OCI-LY3 (cell line): ENCODE measurements around the gene UBQLN4.

Source experiments
- H2AFZ ChIP-seq: fragments of 200-600, 300-600 bp; shearing (Covaris generic); 2 replicates; pipeline ENCODE4 v1.6.0; 2014; ENCODE audit warnings: antibody characterized with exemption, low read depth, low read length
- H3K27ac ChIP-seq: fragments of 200-600, 300-600 bp; sonication (generic); 2 replicates; pipeline ENCODE4 v1.5.1; 2014; ENCODE audit warnings: mild to moderate bottlenecking, low read length, moderate library complexity, mixed read lengths
- H3K27me3 ChIP-seq: fragments of 200-600, 300-600 bp; sonication (generic); 2 replicates; pipeline ENCODE4 v1.6.1; 2014; ENCODE audit warnings: low read depth, low read length, mixed read lengths
- H3K36me3 ChIP-seq: fragments of 200-600, 300-600 bp; sonication (generic); replicated peaks from 2 replicates; pipeline ENCODE3; 2014; ENCODE audit warnings: low read depth, low read length, mixed read lengths
- H3K4me1 ChIP-seq: fragments of 300-600, 200-600 bp; sonication (generic); 2 replicates; pipeline ENCODE4 v1.6.1; 2014; ENCODE audit warnings: low read length, mixed read lengths
- H3K4me2 ChIP-seq: fragments of 200-600, 300-600 bp; sonication (generic); 2 replicates; pipeline ENCODE4 v1.6.1; 2014; ENCODE audit warnings: low read length, mixed read lengths
- H3K4me3 ChIP-seq: fragments of 300-600, 200-600 bp; sonication (generic); 2 replicates; pipeline ENCODE4 v1.5.1; 2014; ENCODE audit warnings: antibody characterized with exemption, mild to moderate bottlenecking, low read length, moderate library complexity
- H3K79me2 ChIP-seq: fragments of 300-600, 200-600 bp; shearing (Covaris generic); 2 replicates; pipeline ENCODE4 v1.6.1; 2014; ENCODE audit warnings: mild to moderate bottlenecking, low read length, mixed read lengths
- H3K9ac ChIP-seq: fragments of 300-600, 200-600 bp; shearing (Covaris generic); 2 replicates; pipeline ENCODE4 v1.6.0; 2014; ENCODE audit warnings: mild to moderate bottlenecking, low read length, moderate library complexity
- H3K9me3 ChIP-seq: fragments of 200-600, 300-600 bp; shearing (Covaris generic); 2 replicates; pipeline ENCODE4 v1.6.1; 2014; ENCODE audit warnings: low read length, mixed read lengths; ENCODE audit not compliant: insufficient read depth
- H4K20me1 ChIP-seq: fragments of 200-600, 300-600 bp; sonication (generic); 2 replicates; pipeline ENCODE4 v1.6.1; 2016; ENCODE audit warnings: low read length, mixed read lengths; ENCODE audit not compliant: insufficient read depth
- CTCF ChIP-seq: fragments of 200-600, 300-600 bp; sonication (generic); IDR thresholded peaks from 2 replicates; pipeline ENCODE4 v1.5.1; 2014; ENCODE audit warnings: antibody characterized with exemption, low read length, low read depth
- EZH2phosphoT487 ChIP-seq: fragments of 200-600 bp; shearing (Covaris generic); IDR thresholded peaks from 2 replicates; pipeline ENCODE4 v1.6.1; 2018; ENCODE audit warnings: antibody characterized with exemption, mixed run types, low read depth

UBQLN4 gene

GRCh38 chr1:156056326-156056849 lies 2.8 kb upstream of the UBQLN4 start:
- no peak overlapping the region for H3K27ac ChIP-seq
- H3K4me2 ChIP-seq: no peak overlapping the region
- H3K36me3 ChIP-seq: no peaks in the 10 kb centered on the region
- H3K27me3 ChIP-seq: no peaks in the 10 kb centered on the region
- H3K79me2 ChIP-seq: peaks cover 21% of the 10 kb centered on the region
- TF ChIP-seq EZH2phosphoT487 (no peak), CTCF (no peak)
- H3K9ac ChIP-seq: no peak overlapping the region
- no peak overlapping the region for H2AFZ ChIP-seq
- no peaks in the 10 kb centered on the region for H3K9me3 ChIP-seq
- H4K20me1 ChIP-seq: no peaks in the 10 kb centered on the region
- H3K4me1 ChIP-seq: peaks cover 12% of the 10 kb centered on the region
- H3K4me3 ChIP-seq: no peak overlapping the region

DNA sequence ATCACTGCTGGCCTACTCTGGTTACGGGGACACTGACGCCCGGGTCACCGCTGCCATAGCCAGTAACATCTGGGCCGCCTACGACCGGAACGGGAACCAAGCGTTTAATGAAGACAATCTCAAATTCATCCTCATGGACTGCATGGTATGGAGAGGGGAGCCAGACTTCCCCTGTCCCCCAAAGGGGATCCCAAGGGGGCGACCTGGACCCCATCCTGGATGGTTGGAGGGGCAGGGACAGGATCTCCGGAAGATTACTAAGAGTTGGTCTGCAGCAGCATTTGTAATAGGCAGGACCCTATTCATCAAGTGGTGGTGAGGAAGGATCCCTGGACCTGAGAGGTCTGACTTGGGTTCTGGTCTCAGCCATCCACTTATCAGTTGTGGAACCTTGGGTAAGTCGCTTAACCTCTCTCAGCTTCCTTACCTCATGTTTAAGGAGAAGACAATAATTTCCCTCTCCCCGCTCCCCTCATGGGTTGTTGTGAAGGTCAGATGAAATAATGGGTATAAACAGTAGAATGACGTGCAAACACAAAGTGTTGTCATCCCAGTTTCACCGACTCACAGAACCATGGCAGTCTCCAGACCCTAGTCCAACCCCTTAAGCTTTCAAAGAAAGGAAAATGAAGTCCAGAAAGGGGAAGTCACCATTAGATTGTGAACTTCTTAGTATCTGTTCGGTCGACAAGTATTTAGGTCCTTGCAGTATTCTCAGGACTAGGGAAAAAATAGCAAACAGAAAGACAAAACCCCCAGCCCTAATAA lies 1.9 kb upstream of the UBQLN4 start:
- peak overlapping the region; percentile 86 for H3K4me3 ChIP-seq
- TF ChIP-seq CTCF: no peak
- TF ChIP-seq EZH2phosphoT487: no peak
- H3K9me3 ChIP-seq: no peaks in the 10 kb centered on the region
- peak overlapping the region; percentile 59 for H3K27ac ChIP-seq
- peak overlapping the region; percentile 89 for H2AFZ ChIP-seq
- H3K4me1 ChIP-seq: peaks cover 12% of the 10 kb centered on the region
- peak overlapping the region; percentile 89 for H3K4me2 ChIP-seq
- no peaks in the 10 kb centered on the region for H3K36me3 ChIP-seq
- H4K20me1 ChIP-seq: no peaks in the 10 kb centered on the region
- peaks cover 21% of the 10 kb centered on the region for H3K79me2 ChIP-seq
- H3K27me3 ChIP-seq: no peaks in the 10 kb centered on the region
- H3K9ac ChIP-seq: peak overlapping the region; percentile 96

DNA sequence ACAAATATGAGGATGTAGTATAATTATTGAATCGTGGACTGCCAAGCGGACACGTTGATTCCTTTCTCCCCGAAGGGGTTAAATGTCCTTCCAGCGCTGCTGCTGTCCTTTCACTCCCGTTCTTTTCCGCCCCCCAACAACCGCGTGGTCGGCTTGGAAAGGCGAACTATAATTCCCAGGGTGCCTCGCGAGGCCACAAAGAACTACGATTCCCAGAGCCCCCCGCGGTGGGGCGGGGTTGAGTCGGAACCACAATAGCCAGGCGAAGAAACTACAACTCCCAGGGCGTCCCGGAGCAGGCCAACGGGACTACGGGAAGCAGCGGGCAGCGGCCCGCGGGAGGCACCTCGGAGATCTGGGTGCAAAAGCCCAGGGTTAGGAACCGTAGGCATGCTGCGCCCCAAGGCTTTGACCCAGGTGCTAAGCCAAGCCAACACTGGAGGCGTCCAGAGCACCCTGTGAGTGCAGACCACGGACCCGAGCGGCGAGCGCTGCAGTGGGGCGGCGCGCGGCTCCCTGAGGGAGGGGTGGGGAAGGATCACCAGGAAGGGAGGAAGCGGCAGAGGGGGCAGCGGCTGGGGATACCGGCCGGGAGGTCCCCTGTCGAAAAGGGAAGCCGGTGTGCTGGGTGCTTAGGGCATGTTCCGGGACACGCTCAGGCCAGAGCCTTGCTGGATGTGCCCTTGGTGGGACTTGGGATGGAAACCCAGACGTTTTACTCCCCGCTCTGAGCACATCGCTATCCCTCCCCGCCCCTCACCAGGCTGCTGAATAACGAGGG lies 1.1 kb upstream of the UBQLN4 start, which contains the start of gene LAMTOR2:
TSS of gene LAMTOR2 (plus strand) at position 283 of the 781 bp plus-strand sequence. CDS start at position 391, 108 bp downstream.
- TF ChIP-seq CTCF (no peak), EZH2phosphoT487 (no peak)
- Histone ChIP-seq H3K4me1 (peaks cover 12% of the 10 kb centered on the region), H2AFZ (peak within 1 kb of the TSS; percentile 89), H4K20me1 (no peaks in the 10 kb centered on the region), H3K79me2 (peaks cover 21% of the 10 kb centered on the region), H3K27me3 (no peaks in the 10 kb centered on the region), H3K27ac (peak within 1 kb of the TSS; percentile 91), H3K36me3 (peaks cover 3% of the 10 kb centered on the region), H3K4me3 (peak within 1 kb of the TSS; percentile 86), H3K9me3 (no peaks in the 10 kb centered on the region), H3K4me2 (peak within 1 kb of the TSS; percentile 94), H3K9ac (peak within 1 kb of the TSS; percentile 96)
